Neural crest cell (in vitro differentiated cells): ENCODE measurements around the gene GCAT. TPM values are rescaled to one million over a fixed set of nuclear protein-coding genes. Genes with fewer than 3 reads are reported as not detected.
A peak's percentile ranks its signal among the peaks of the same experiment; 100 is the strongest.

Experiments
- DNase-seq: peaks from one replicate; pipeline ENCODE4 v3.0.0; 2021; ENCODE audit warnings: low read depth, mixed read lengths, low spot score
- H3K27ac Mint-ChIP-seq: one replicate; pipeline ENCODE4 v1.8.0; 2021; ENCODE audit warnings: mild to moderate bottlenecking, mixed read lengths; ENCODE audit not compliant: unreplicated experiment
- H3K27me3 Mint-ChIP-seq: 2 replicates; pipeline ENCODE4 v1.8.0; 2021; ENCODE audit warnings: low read depth, mild to moderate bottlenecking, mixed read lengths
- H3K36me3 Mint-ChIP-seq: 2 replicates; pipeline ENCODE4 v1.8.0; 2021; ENCODE audit warnings: low read depth, mild to moderate bottlenecking, mixed read lengths
- H3K4me1 Mint-ChIP-seq: 2 replicates; pipeline ENCODE4 v1.8.0; 2021; ENCODE audit warnings: mixed read lengths
- H3K4me3 Mint-ChIP-seq: one replicate; pipeline ENCODE4 v1.8.0; 2021; ENCODE audit warnings: mild to moderate bottlenecking, mixed read lengths
- H3K9me3 Mint-ChIP-seq: 2 replicates; pipeline ENCODE4 v1.8.0; 2021; ENCODE audit warnings: mixed read lengths
- total RNA-seq: library from RNA; stranded (reverse); gene quantifications from 2 replicates; pipeline ENCODE4 v1.2.1, GENCODE V29; 2021
- TF ChIP-seq, protein P1 (sequence below): fragments of 200-600 bp; sonication (generic); conservative IDR thresholded peaks from 2 replicates; pipeline ENCODE4 v1.5.0; 2021; ENCODE audit warnings: antibody characterized with exemption, mild to moderate bottlenecking

The GCAT gene
- total RNA-seq, 1 donor from 2014 or later, result 55.8 TPM

DNA sequence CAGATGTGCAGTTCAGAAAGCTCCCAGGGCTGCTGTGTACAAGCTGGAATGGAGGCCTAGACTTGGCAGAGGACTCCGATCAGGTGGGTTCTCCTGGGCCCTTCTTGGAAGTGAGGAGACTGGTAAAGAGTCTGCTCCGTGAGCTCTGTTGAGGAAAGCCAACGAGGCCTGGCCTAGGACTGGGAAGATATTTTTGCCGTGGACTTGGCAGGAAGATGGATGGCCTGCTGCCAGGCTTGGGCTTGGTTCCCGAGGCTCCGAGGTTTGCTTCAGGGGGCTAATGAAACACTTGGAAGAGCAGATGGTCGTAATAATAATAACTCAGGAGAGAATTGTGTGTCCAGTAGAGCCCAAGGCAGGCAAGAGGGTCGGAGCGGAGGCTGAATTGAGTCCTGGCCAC, 19.3 kb downstream of the GCAT start:
- no peak overlapping the region for H3K27ac Mint-ChIP-seq
- H3K4me1 Mint-ChIP-seq, result peaks cover 7% of the 10 kb centered on the region
- H3K9me3 Mint-ChIP-seq, result no peaks in the 10 kb centered on the region
- peaks cover 38% of the 10 kb centered on the region for H3K27me3 Mint-ChIP-seq
- TF ChIP-seq, protein P1, sequence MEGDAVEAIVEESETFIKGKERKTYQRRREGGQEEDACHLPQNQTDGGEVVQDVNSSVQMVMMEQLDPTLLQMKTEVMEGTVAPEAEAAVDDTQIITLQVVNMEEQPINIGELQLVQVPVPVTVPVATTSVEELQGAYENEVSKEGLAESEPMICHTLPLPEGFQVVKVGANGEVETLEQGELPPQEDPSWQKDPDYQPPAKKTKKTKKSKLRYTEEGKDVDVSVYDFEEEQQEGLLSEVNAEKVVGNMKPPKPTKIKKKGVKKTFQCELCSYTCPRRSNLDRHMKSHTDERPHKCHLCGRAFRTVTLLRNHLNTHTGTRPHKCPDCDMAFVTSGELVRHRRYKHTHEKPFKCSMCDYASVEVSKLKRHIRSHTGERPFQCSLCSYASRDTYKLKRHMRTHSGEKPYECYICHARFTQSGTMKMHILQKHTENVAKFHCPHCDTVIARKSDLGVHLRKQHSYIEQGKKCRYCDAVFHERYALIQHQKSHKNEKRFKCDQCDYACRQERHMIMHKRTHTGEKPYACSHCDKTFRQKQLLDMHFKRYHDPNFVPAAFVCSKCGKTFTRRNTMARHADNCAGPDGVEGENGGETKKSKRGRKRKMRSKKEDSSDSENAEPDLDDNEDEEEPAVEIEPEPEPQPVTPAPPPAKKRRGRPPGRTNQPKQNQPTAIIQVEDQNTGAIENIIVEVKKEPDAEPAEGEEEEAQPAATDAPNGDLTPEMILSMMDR, result no peak
- peak overlapping the region; percentile 31 for H3K4me3 Mint-ChIP-seq
- no peak for DNase-seq
- H3K36me3 Mint-ChIP-seq, result peaks cover 9% of the 10 kb centered on the region

DNA sequence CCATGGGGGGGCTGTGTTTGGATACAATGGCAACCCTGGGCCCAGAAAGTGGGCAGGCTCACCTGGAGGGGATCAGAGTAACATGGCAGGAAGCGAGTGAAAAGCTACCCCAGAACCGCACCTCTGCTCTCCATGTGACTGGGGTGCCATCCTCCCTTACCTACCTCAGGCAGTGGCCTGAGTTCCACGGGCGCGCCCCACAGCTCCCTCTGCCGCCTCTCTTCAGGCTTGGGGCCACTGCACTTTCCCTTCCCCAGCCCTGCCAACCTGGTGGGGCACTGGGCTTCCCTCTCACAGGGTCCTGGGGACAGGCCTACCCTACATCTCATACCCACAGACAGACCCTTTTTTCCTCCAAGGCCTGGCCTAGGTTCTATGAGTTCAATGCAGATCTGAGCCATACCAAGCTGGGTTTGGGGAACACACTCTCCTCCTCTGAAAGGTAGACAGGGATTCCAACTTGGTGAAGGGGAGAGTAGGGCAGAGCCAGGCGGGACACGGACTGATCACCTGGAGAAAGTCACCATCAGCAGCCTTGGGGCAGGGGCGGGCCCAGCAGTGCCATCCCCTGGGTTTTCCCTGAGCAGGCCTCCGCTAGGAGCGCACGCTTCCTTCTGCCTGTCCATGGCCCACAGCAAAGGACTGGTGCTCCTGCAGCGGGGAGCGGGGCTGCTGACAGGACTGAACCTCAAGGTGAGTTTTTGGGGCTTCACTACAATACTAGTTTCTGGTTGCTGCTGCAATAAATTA, 22.5 kb downstream of the GCAT start:
- Mint-ChIP-seq H3K4me3 (no peak overlapping the region), H3K27ac (no peak overlapping the region), H3K27me3 (peaks cover 14% of the 10 kb centered on the region), H3K4me1 (no peaks in the 10 kb centered on the region), H3K9me3 (no peaks in the 10 kb centered on the region), H3K36me3 (peaks cover 9% of the 10 kb centered on the region)
- TF ChIP-seq, protein P1, result no peak
- DNase-seq, result no peak

DNA sequence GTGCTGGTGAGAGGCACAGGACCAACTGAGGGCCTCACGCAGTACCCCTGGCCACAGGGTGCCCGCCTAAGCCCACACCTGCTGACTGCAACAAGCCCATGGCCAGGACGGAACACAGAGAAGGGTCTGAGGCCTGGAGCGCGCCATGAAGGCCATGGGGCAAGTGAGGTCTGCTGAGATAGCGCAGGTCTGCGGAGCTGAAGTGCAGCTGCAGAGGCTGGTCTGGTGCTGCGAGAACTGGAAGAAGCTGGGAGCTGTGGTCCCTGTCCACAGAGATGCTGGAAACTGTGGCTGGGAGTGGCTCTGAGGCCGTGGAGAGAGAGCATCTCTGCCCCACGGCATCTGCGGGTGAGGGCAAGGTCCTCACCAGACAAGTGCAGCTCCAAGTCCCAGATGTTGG, 23.7 kb downstream of the GCAT start:
- no peaks in the 10 kb centered on the region for H3K9me3 Mint-ChIP-seq
- H3K4me3 Mint-ChIP-seq, result no peak overlapping the region
- peaks cover 9% of the 10 kb centered on the region for H3K36me3 Mint-ChIP-seq
- no peak overlapping the region for H3K27ac Mint-ChIP-seq
- peaks cover 8% of the 10 kb centered on the region for H3K27me3 Mint-ChIP-seq
- H3K4me1 Mint-ChIP-seq, result no peaks in the 10 kb centered on the region
- DNase-seq, result no peak
- TF ChIP-seq, protein P1, result no peak

DNA sequence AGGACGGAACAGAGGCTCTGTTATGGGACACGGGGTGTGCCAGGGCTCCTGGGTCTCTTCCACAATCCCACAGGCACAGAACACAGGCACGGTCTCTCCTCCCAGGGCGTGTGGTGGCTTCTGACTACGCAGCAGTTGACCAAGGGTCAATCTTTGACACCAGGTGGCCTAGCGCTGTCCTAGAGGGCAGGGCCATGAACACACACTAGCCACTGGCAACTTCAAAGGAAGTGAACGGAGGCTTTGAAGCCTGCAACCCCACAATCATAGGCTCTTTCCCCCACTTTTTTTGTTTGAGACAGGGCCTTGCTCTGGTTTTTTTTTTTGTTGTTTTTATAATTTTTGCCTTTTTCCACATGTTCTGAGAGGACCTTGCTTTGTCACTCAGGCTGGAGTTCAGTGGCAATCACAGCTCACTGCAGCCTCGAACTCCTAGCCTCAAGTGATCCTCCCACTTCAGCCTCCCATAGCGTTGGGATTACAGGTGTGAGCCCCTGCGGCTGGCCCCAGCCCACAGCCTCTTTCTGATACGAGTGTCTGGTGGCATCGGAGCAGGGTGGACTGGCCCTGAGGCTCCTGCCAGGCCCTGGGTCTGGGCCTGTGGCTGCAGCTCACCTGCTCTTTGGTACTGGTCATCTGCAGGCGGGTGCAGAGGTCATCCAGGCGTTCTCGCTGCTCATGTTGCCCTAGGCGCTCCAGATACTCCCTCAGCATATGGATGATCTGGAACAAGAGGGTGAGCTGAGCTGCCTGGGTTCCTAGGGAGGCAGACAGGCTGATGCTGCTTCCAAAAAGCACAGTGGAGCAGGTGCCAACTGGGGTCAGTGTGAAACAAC, 24.5 kb downstream of the GCAT start:
- peaks cover 4% of the 10 kb centered on the region for H3K27me3 Mint-ChIP-seq
- TF ChIP-seq, protein P1, result no peak
- no peaks in the 10 kb centered on the region for H3K9me3 Mint-ChIP-seq
- H3K4me1 Mint-ChIP-seq, result no peaks in the 10 kb centered on the region
- DNase-seq, result no peak
- H3K27ac Mint-ChIP-seq, result no peak overlapping the region
- peaks cover 13% of the 10 kb centered on the region for H3K36me3 Mint-ChIP-seq
- no peak overlapping the region for H3K4me3 Mint-ChIP-seq

DNA sequence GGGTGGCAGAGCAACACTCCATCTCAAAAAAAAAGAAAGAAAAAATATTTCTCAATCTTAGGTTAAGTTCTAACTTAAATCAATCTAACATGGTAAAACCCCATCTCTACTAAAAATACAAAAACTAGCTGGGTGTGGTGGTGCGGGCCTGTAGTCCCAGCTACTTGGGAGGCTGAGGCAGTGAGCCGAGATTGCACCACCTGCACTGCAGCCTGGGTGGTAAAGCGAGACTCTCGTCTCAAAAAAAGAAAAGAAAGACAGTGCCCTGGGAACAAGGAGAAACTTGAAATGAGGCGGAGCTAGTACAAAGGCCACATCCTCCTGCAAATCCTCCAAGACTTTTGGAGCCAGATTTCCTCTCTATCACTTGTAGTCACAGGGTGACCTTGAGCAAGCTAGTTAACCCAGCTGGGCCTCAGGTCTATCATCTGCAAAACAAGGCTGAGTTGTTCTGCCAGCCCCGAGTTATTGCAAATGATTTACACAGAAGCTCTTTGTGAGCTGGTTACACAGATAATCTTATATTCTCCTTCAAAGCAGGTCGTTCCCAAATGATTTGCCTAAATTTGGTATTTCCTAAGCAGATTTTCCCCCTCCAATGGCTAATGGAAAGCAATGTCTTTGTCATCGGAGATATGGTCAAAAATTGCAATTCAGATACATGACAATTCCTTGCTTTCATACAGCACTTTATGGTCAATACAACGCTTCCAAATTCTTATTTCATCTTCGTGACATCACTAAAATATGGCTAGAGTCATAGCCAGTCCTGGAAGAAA, 34.5 kb downstream of the GCAT start:
- Mint-ChIP-seq H3K27ac (peak overlapping the region; percentile 9), H3K9me3 (no peaks in the 10 kb centered on the region), H3K36me3 (peaks cover 11% of the 10 kb centered on the region), H3K4me1 (peaks cover 14% of the 10 kb centered on the region), H3K4me3 (peak overlapping the region; percentile 81), H3K27me3 (no peaks in the 10 kb centered on the region)
- TF ChIP-seq, protein P1, result no peak
- DNase-seq, result no peak
